Epithelial cell of esophagus (primary cell): ENCODE measurements around the gene GPR162.

Experiments
- DNase-seq: peaks from one replicate; pipeline ENCODE4 v3.0.0; 2010; ENCODE audit warnings: low read depth
- H3K4me3 ChIP-seq: 2 replicates; pipeline ENCODE4 v1.5.1; 2011; ENCODE audit warnings: mild to moderate bottlenecking, low read length, control low read depth
- CTCF ChIP-seq: IDR thresholded peaks from 2 replicates; pipeline ENCODE4 v1.5.1; 2011; ENCODE audit warnings: low read depth, mild to moderate bottlenecking, low read length, control low read depth, inconsistent platforms; ENCODE audit not compliant: insufficient read depth; ENCODE audit errors: missing control alignments

The GPR162 gene

GRCh38 chr12:6850796-6851152 is 29.2 kb downstream of the GPR162 start:
- no peak for TF ChIP-seq CTCF
- H3K4me3 ChIP-seq: peak overlapping the region; percentile 97
- DNase-seq: no peak

GRCh38 chr12:6851153-6851920 is 29.7 kb downstream of the GPR162 start, which contains the start of gene CDCA3:
Gene CDCA3, minus strand, starts transcription at chr12:6851286. Its CDS starts 334 bp downstream, at chr12:6850952.
- peak; percentile 99 for DNase-seq
- H3K4me3 ChIP-seq: peak within 1 kb of the TSS; percentile 97
- no peak for TF ChIP-seq CTCF

- peak; percentile 100 for DNase-seq
- peak within 1 kb of the TSS; percentile 97 for H3K4me3 ChIP-seq
- no peak for TF ChIP-seq CTCF
Measured at GRCh38 chr12:6851921-6852650, 30.5 kb downstream of the GPR162 start, which contains the start of gene USP5. Gene USP5, plus strand, starts transcription at chr12:6852150. Its CDS starts 30 bp downstream, at chr12:6852180.

- DNase-seq: peak; percentile 90
- H3K4me3 ChIP-seq: peak overlapping the region; percentile 97
- no peak for TF ChIP-seq CTCF
Measured at GRCh38 chr12:6852651-6853354, 31.2 kb downstream of the GPR162 start.

GRCh38 chr12:6853626-6854025 is 32.0 kb downstream of the GPR162 start:
- TF ChIP-seq CTCF: no peak
- peak overlapping the region; percentile 97 for H3K4me3 ChIP-seq
- no peak for DNase-seq

- TF ChIP-seq CTCF: no peak
- no peak for DNase-seq
- H3K4me3 ChIP-seq: no peak overlapping the region
Measured at GRCh38 chr12:6854036-6854435, 32.4 kb downstream of the GPR162 start.
